ENCODE data around the gene ARHGAP6. TPM values are rescaled to one million over a fixed set of nuclear protein-coding genes. Genes with fewer than 3 reads are reported as not detected.

Gene ARHGAP6
- total RNA-seq, 1 experiment from 2014 or later = 0.07 TPM

GRCh38 chrX:11687157-11687556 is 21.4 kb upstream of the ARHGAP6 start:
- H3K27ac Mint-ChIP-seq = no peak overlapping the region
- Histone ChIP-seq H3T11ph (ENCODE audit: low read length) (no peak overlapping the region), H3K9ac (ENCODE audit: extremely low read depth, insufficient read length, low read length) (no peak overlapping the region), H3K4me2 (ENCODE audit: insufficient read depth, insufficient read length, low read length) (no peak overlapping the region), H3K14ac (ENCODE audit: insufficient read depth, low read length) (no peak overlapping the region), H2BK120ac (ENCODE audit: low read depth, low read length, poor library complexity, severe bottlenecking) (no peak overlapping the region), H2BK15ac (ENCODE audit: low read depth, low read length) (no peak overlapping the region), H3K79me1 (ENCODE audit: insufficient read depth, low read depth, low read length, poor library complexity, severe bottlenecking) (no peaks in the 10 kb centered on the region), H3K27me3 (ENCODE audit: insufficient read depth, low read length) (no peaks in the 10 kb centered on the region), H3K9me3 (ENCODE audit: control insufficient read depth, low read depth, low read length) (no peaks in the 10 kb centered on the region), H4K91ac (ENCODE audit: insufficient read length, low read depth, low read length) (no peak overlapping the region), H2BK20ac (ENCODE audit: low read depth, low read length, poor library complexity, severe bottlenecking) (no peak overlapping the region), H4K8ac (replicated peaks; ENCODE audit: insufficient read length, low read depth, low read length) (no peak overlapping the region), H4K5ac (ENCODE audit: insufficient read length, low read depth, low read length) (no peak overlapping the region), H3K79me2 (ENCODE audit: insufficient read depth, low read length) (no peaks in the 10 kb centered on the region), H2BK12ac (ENCODE audit: insufficient read length, low read depth, low read length) (no peak overlapping the region), H2AFZ (ENCODE audit: low read length) (no peak overlapping the region), H3K4me1 (ENCODE audit: insufficient read depth, low read length) (no peaks in the 10 kb centered on the region), H3K18ac (ENCODE audit: insufficient read length, low read depth, low read length) (no peak overlapping the region), H2AK5ac (ENCODE audit: insufficient read length, low read length) (no peak overlapping the region), H3K4ac (ENCODE audit: low read depth, low read length) (no peak overlapping the region), H3K27ac (ENCODE audit: insufficient read length, low read depth, low read length) (no peak overlapping the region), H3K23ac (ENCODE audit: insufficient read length, low read depth, low read length) (no peak overlapping the region), H4K20me1 (ENCODE audit: control insufficient read depth, insufficient read depth, insufficient read length) (no peaks in the 10 kb centered on the region), H2BK5ac (ENCODE audit: insufficient read length, low read length) (no peak overlapping the region), H3K56ac (ENCODE audit: insufficient read length, low read depth, low read length) (no peak overlapping the region), H3K23me2 (ENCODE audit: insufficient read length, low read depth, low read length, poor library complexity, severe bottlenecking) (no peaks in the 10 kb centered on the region)
- no peaks in the 10 kb centered on the region; a peak in 2 of 7 replicates for H3K36me3 Mint-ChIP-seq (ENCODE audit: insufficient read depth in 1 of 3, low read depth in 3 of 3)
- no peak overlapping the region for H3K4me3 Mint-ChIP-seq
- no peaks in the 10 kb centered on the region for H3K4me1 Mint-ChIP-seq
- H3K27me3 Mint-ChIP-seq (ENCODE audit: low read depth) = peaks cover 1% of the 10 kb centered on the region
- no peak for DNase-seq
- H3K9me3 Mint-ChIP-seq = peaks cover 54 to 63% of the 10 kb centered on the region in 2 experiments
- TF ChIP-seq CTCF (conservative IDR thresholded peaks at IDR 0.05) = no peak
- WGBS (ENCODE audit: extremely low coverage, insufficient read length, low lambda C conversion rate) = no CpG with 5 or more reads among the region's 2 CpGs

Data from H9 (cell line).